Stimulated activated CD8-positive, alpha-beta memory T cell treated with anti-CD3 and anti-CD28 coated beads, Interleukin-15, amount 100 ng/mL, for 24 hours (primary cell): Measurements from ENCODE around the gene DLG1.
"Not testable (repeated sequence)": the region's sequence is repeated elsewhere in the genome, so short reads cannot be mapped to it uniquely, and the experiment has no call there.

Experiments
- DNase-seq: peaks from one replicate; pipeline ENCODE4 v3.0.0-alpha.2; 2020; ENCODE audit warnings: low read depth

Gene DLG1

DNA sequence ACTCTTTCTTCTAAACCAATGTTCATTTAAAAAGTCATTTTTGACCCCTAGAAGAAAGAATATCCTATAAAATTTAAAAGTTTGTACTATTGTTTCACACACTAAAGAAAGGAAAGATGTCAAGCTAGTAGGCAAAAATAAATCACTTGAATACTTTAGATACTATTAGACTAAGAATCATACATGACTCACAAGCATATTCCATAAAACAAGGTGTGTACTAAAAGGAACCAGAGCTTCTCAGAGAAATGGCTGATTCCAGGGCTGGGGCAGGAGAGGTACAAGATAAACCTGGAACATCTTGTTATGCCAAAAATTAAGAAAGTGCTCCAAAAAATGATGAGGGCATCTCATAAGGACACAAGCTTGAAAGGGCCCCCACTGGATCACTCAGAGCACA lies 8.7 kb downstream of the DLG1 start:
- no peak for DNase-seq

GRCh38 chr3:197286678-197287077 lies 11.7 kb downstream of the DLG1 start:
- DNase-seq: no peak

- DNase-seq: no peak
Measured at GRCh38 chr3:197285557-197285956, 12.9 kb downstream of the DLG1 start.

- DNase-seq: no peak
Measured at GRCh38 chr3:197283045-197283444, 15.4 kb downstream of the DLG1 start.

- no peak for DNase-seq
Measured at GRCh38 chr3:197281849-197282248, 16.6 kb downstream of the DLG1 start.

GRCh38 chr3:197280156-197280555 lies 18.3 kb downstream of the DLG1 start:
- DNase-seq: no peak

DNA sequence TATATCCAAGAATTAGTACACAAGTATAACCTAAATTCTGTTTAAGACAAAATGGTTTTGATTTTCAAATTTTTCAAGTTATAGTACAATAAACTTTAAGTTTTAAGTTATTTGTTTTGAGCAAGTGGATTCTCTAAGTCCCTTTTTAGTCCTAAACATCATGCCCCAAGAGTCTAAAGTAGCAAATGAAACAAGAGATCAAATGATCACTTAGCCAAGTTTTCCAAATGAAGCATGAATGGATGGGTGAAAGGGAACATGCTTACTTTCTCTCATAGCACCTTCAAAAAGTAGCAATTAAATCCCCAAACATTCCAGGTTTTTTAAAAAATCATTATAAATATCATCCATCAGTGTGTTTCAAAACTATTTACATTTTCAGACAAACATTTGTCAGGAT lies 19.5 kb downstream of the DLG1 start:
- DNase-seq: no peak

- not testable (repeated sequence) for DNase-seq
Measured at GRCh38 chr3:197276808-197277207, 21.6 kb downstream of the DLG1 start.

GRCh38 chr3:197270558-197271317 lies 27.7 kb downstream of the DLG1 start:
- no peak for DNase-seq

DNA sequence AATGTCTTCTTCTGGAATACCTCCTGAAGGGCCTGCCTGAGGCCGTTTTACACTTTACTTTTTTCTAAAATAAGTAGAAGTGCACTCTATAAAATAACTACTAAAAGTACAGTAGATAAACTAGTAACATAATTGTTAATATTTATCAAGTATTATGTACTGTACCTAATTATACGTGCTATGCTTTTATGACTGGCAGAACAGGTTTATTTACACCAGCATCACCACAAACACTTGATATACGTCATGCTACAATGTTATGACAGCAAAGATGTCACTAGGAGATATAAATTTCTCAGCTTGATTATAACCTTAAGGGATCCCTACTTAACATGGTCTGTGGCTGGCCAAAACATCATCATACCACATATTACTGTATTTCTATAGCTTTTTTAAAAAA lies 29.4 kb downstream of the DLG1 start:
- no peak for DNase-seq

GRCh38 chr3:197268294-197268693 lies 30.1 kb downstream of the DLG1 start:
- no peak for DNase-seq

- DNase-seq: no peak
Measured at GRCh38 chr3:197266331-197266730, 32.1 kb downstream of the DLG1 start.

DNA sequence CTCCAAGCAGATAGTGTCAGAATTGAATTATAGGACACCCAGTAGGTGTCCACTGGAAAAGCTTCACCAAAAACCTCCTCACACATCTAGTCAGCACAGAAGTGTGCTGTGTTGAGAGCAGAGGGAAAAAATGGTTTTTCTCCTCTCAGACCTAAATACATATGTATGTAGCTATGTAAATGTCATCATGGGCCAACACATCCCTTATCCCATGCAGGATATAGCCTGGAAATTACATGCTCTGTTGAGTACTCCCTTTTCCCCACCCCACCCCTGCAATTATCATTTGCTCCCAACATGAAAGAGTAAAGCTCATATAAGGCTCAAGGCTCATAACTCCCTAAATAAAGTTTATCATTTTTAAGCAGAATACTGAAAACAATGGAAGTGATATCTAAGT lies 35.7 kb downstream of the DLG1 start:
- DNase-seq: no peak

- no peak for DNase-seq
Measured at GRCh38 chr3:197261164-197261509, 37.3 kb downstream of the DLG1 start.

DNA sequence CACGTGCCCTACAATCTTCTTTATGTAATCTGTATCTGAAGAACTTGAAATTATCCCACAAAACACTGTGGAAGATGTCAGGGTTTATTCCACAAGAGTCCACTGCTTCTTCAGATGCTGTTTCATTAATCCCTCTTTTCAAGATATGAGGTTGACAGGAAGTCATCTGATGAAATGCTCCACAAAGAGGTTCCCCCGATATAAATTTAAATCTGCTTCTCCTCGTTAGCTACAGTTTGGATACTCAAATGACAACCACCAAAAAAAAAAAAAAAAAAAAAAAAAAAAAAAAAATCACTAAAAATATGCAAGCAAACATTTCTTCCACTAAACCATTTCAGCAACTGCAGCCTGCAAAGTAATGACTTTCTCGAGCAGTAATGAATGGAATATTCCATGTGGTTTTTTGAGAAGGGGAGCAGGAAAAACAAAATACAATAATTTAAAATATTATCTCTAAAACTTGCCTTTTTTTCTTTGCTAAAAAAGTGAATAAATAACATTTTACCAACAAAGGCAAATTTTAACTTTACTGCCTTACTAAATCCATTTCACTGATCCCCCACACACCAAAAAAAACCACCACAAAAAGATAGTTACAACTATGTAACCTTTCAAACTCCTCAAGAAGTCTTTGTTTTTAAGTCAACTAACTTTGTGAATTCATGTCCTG lies 37.8 kb downstream of the DLG1 start:
- DNase-seq: no peak

DNA sequence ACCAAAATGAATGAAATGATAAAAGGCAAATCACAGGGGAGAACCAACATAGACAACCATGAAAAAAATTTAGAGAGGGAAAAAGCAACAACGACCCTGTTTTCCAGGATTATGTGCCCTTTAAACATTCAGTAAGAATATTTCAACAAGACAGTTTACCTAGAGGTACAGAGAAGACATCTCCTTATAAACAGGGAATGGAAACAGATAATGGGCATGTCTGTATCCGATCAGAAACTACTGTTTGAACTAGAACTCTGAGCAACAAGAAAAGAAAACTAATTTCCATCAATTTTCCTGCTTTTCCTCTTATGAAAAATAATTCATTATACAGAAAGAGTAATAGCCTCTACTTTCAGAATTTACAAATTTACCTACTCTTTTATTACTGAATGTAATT lies 39.3 kb downstream of the DLG1 start:
- DNase-seq: no peak

GRCh38 chr3:197258168-197258755 lies 40.1 kb downstream of the DLG1 start:
- no peak for DNase-seq

DNA sequence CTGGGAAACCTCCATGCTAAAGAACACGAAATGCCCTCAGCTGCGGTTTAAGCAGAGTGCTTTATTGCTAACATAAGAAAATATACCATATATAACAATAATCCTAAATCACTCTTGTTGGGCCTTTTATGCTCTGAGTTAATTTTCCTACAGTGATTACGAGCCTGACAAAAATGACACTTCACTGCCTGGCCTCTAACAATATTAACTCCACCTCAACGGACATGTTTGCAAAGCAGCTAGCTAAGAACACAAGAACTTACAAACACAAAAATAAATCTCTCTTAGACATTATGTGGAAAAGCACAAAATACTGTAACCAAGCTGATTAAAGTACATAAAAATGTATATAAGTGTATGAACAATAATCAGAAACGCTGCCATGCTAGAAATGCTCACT lies 40.7 kb downstream of the DLG1 start:
- DNase-seq: no peak

DNA sequence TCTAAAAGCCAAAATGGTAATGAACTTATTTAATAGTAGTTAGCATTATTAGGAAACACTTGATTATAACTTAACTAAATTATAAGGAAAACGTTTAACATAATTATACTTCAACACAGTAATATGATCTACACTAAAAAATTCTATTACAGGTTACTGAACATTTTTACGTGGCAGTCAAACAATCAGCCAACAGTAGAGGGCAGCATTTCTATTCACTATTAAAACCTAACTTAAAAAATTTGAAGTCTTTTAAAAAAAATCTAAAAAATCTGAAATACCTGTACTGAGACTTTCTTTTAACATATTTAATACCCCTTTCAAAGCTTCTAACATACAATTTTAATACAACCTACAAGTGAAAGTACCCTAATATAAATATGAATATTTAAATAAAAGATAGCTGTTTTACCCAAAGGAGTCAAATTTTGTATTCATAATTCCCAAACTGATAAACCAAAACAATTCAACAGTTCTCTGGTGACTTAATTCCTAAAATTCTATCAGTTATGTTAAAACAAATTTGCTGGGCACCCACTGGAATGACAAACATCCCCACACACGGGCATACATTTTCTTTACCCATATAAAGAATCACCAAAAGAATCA lies 41.5 kb downstream of the DLG1 start:
- DNase-seq: no peak

- DNase-seq: no peak
Measured at GRCh38 chr3:197256104-197256503, 42.3 kb downstream of the DLG1 start.

DNA sequence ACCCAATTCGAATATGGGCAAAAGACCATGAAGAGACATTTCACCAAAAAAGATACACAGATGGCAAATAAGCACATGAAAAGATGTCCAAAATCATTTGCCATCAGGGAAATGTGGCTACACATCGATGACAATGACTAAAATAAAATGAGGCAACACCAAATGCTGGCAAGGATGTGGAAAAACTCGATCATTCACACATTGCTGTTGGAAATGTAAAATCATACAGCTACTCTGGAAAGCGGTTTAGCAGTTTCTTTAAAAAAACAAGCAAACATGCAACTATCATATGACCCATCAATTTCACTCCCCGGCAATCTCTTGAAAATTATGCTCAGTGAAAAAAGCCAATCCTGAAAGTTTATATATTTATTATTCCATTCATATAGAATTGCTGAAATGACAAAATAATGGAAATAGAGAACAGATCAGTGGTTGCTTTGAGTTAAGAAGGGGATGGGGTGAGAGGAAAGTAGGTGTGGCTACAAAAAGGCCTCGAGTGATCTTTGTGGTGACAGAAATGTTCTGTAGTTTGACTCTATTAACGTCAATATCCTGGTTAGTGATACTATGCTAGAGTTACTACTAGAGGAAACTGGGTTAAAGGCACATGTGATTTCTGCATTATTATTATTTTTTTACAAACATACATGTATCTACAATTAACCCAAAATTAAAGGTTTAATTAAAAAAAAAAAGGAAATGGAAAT lies 45.0 kb downstream of the DLG1 start:
- no peak for DNase-seq

GRCh38 chr3:197249542-197249941 lies 48.9 kb downstream of the DLG1 start:
- DNase-seq: no peak

- DNase-seq: no peak
Measured at GRCh38 chr3:197248341-197248740, 50.1 kb downstream of the DLG1 start.
